Middle frontal gyrus (tissue), 1 donor: ENCODE results near the gene KIF1A.

Source experiments
- DNase-seq: peaks from one replicate; pipeline ENCODE4 v3.0.0-alpha.2; 2015; ENCODE audit warnings: low spot score; ENCODE audit errors: extremely low spot score

The KIF1A gene

GRCh38 chr2:240799033-240799820 is 20.8 kb downstream of the KIF1A start:
- DNase-seq = no peak

GRCh38 chr2:240798327-240798905 is 21.6 kb downstream of the KIF1A start:
- no peak for DNase-seq

DNA sequence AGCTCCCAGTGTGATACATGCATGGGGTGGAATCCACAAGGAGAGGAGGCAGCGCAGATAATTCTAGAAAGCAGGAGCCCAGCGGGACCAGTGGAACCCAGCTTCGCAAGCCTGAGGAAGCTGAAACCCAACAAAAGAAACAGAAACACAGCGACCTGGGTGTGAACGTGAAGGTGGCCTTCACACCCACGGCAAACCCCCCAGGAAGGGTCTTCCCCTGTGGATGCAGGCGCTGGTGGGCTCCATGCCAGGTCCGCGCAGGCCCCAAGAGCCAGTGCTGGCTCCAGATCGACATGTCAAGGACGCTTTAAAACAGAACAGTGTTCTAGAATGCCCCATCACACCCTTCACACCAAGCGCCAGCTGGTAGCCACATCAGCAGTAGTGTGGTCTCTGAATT is 22.1 kb downstream of the KIF1A start:
- DNase-seq = no peak

DNA sequence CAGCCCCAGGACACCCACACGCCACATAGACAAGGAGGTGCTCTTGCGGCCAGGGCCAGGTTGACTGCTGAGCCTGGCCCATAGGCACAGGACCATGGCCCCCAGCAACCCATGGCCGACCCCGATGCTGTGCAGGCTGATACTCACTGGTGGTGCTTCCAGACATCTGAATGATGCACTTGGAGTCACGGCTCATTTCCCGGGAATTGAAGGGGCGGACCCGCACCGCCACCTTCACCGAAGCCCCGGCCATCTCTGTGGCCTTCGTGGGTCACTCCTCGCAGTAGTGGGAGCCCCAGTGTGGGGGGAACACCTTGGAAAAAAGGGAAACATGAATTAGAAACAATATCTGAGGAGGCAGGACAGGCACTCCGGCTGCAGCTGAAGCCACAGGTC is 22.5 kb downstream of the KIF1A start:
- no peak for DNase-seq

DNA sequence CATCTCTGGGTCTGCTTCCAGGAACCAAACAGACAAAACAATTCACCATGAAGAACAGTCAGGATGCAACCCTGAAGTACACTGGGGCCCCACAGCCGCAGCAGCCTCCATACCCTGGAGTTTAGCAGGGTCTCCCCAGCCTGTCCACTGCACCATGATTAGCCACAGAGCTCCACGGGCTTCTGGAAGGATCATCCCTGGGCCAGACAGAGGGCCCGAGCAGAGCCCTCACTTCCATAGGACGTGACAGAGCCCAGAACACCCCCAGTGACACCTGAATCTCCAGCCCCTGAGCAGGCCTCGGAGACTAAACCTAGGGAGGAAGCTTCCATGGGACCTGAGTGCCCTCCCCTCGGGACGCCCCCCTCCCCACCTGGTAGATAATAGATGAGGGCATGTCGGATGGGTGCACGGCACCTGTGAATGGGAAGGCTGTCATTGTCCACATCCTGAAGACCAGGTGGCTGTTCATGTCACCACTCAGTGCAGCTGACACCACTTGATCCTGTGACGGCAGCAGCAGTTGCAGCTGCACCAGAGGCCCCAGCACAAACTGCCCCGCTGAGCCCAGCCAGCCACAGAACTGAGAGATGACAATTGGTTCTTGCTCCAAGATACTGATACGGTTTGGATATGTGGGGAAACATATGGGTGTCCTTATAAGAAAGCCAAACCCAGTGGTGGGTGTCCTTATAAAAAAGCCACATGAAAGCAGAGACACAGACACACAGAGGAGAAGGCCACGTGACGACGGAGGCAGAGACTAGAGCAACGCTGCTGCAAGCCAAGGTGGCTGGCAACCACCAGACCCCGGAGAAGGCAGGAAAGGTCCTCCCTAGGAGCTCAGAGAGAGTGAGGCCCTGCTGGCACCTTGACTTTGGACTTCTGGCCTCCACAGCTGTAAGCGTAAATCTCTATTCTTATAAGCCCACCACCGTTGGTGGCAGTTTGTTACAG is 23.2 kb downstream of the KIF1A start:
- no peak for DNase-seq

- DNase-seq = no peak
Observed at GRCh38 chr2:240795916-240796510, 24.0 kb downstream of the KIF1A start.

- DNase-seq = no peak
Observed at GRCh38 chr2:240795454-240795853, 24.6 kb downstream of the KIF1A start.

- no peak for DNase-seq
Observed at GRCh38 chr2:240794178-240794721, 25.8 kb downstream of the KIF1A start.

- no peak for DNase-seq
Observed at GRCh38 chr2:240793313-240794177, 26.5 kb downstream of the KIF1A start.

DNA sequence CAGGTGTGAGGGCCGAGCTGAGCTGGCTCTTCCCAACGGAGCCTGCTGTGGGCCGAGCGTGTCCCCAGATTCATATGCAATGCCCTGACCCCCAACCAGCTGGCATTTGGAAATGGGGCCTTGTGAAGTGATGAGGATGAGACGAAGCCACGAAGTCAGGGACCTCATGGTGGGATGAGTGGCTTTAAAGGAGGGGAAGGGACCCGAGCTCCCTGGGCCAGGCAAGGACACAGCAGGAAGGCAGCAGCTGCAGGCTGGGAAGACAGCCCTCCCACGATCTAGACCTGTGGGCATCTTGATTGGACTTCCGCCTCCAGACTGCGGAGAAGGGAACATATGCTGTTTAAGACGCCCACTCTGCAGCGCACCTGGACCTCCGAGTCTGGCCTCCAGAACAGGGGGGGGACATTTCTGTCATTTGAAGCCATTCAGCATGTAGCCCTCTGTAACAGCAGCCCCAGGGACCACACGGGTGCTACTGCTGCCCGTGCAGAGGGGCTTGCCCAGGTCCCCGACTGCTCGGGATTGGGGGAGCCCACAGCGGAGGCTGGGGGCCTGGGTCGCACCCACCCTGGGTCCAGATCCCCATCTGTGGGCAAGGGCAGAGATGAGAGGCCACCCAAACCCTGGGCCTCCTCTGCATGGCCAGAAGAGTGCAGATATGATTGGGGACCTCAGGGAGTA is 27.2 kb downstream of the KIF1A start:
- DNase-seq = no peak

- DNase-seq = no peak
Observed at GRCh38 chr2:240791821-240792628, 28.0 kb downstream of the KIF1A start.

DNA sequence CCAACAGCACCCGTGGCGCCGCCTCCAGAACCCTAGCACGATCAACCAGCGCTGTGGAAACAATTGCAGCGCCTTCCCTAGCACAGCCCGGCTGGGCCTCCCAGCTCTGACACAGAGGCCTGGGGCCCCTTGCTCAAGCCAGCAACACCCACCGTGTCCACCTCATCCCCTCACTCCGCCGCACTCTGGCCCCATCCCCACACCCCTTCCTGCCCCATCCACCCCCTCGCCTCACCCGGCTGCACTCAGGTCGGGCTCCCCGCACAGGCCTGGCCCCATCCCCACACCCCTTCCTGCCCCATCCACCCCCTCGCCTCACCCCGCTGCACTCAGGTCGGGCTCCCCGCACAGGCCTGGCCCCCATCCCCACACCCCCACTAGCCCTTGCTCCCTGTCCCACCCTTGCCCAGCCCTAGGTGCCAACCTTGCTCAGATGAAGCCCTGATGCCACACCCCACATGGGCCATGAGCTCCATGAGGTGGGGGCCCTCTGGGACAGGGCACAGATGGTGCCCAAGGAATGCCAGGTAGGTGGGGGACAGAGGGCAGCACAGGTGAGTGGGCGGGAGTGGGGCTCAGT is 28.7 kb downstream of the KIF1A start:
- DNase-seq = no peak

DNA sequence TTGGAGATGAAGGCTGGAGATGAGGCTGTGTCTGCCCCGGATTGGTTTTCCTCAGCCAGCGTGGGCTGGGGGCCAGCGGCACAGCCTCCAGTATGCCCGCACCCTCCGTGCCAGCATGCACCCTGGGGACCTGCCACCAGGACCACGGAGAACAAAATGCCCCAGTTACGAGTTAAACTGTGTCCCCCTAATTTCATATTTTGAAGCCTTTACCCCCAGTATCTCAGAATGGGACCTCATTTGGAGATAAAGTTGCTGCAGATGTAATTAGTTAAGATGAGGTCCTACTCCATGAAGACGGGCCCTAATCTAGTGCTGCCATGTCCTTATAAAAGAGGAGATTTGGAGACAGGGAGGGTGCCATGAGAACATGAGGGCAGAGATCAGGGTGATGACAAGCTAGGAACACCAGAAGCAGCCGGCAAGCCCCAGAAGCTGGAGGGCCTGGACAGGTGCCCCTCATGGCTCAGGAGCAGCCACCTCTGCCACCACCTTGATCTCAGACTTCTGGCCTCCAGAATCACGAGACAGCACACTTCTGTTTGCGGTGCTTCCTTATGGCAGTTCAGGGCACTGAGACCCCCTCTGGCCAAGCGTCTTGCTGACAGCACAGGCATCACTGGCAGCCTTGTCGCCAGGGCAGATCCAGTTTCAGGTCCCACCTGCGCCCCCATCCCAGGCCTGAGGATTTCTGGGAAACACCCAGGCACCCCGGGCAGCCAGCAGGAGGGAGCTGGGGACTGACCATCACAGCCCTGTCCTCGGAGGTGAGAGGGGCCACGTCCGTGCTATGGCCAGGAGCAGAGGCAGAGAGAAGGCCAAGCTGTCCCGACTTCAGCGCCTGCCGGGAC is 29.4 kb downstream of the KIF1A start:
- DNase-seq = no peak

- no peak for DNase-seq
Observed at GRCh38 chr2:240789501-240790369, 30.3 kb downstream of the KIF1A start.

DNA sequence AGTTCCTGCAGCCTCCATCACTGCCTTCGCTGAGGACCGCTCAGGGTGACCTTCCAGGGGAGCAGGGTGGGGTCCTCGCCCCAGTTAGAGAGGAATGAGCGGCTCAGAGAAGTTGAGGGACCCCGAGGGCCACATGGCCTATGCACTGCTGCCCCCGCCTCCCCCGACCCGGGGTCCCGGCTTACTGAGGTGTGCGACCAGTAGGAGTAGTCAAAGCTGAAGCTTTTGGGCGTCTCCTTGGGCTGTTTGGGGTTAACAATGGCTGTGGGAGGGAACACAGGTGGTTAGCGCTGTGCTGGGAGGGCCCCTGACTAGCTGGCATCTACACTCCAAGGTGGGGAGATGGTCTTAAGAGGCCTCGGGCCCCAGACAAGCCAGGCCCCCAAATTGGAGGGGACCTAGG is 31.0 kb downstream of the KIF1A start:
- no peak for DNase-seq

DNA sequence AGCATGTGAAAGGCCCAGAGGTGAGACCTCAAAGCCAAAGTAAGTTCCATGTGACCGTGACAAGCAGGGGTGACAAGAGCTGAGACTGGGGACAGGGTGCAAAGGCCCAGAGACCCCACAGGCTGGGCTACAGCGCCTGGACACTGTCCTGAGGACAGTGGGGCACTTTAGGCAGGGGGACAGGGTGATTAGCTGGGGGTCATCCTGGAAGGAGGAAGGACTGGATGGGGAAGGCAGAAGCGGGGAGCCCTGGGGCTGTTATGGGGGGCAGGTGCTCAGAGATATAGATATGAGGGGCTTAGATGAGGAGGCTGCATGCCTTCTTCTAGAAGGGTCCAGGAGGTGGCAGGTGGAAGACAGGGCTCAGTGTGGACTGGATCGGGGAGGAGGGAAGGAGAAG is 31.5 kb downstream of the KIF1A start:
- no peak for DNase-seq
